Measurements from ENCODE around the gene GPR146. TPM values are rescaled to one million over a fixed set of nuclear protein-coding genes. Genes with fewer than 3 reads are reported as not detected.

Gene GPR146
- total and polyA plus RNA-seq, 2 of the 13 experiments (the other 11 are each of a cell fraction or from before 2014, with no cell fraction given): 2.0 to 15.9 TPM

GRCh38 chr7:1028044-1028770 lies 16.1 kb upstream of the GPR146 start (continued):
- no peak for TF ChIP-seq GMEB1 (CRISPR knock-in tag; IDR thresholded peaks at IDR 0.05; ENCODE audit: borderline replicate concordance)
- no peak for TF ChIP-seq SOX6 (IDR thresholded peaks at IDR 0.05)
- TF ChIP-seq SOX6 (CRISPR knock-in tag; IDR thresholded peaks at IDR 0.05): no peak
- TF ChIP-seq MEIS1 (CRISPR knock-in tag; IDR thresholded peaks at IDR 0.05; ENCODE audit: borderline replicate concordance): peak; percentile 50; the same call in 1 of the 2 replicates
- TF ChIP-seq ZBTB2 (CRISPR knock-in tag; IDR thresholded peaks at IDR 0.05; ENCODE audit: low read depth): peak; percentile 64; the same call in 1 of the 2 replicates
- peak; percentile 11; the same call in 1 of the 2 replicates for TF ChIP-seq FOSL2 (CRISPR knock-in tag; IDR thresholded peaks at IDR 0.05)
- no peak for TF ChIP-seq MAF1 (CRISPR knock-in tag; IDR thresholded peaks at IDR 0.05; ENCODE audit: borderline replicate concordance)
- TF ChIP-seq ELF1 (CRISPR knock-in tag; IDR thresholded peaks at IDR 0.05): no peak
- TF ChIP-seq PBX3 (CRISPR knock-in tag; IDR thresholded peaks at IDR 0.05; ENCODE audit: borderline replicate concordance): no peak
- TF ChIP-seq ZNF570 (CRISPR knock-in tag; IDR thresholded peaks at IDR 0.05; ENCODE audit: borderline replicate concordance): no peak
- TF ChIP-seq SP2 (CRISPR knock-in tag; IDR thresholded peaks at IDR 0.05): no peak
- TF ChIP-seq U2AF2 (IDR thresholded peaks at IDR 0.05; ENCODE audit: low read depth, low read length): no peak
- TF ChIP-seq GTF3A (CRISPR knock-in tag; conservative IDR thresholded peaks at IDR 0.05): no peak
- no peak for TF ChIP-seq TIGD3 (CRISPR knock-in tag; IDR thresholded peaks at IDR 0.05; ENCODE audit: borderline replicate concordance)
- 0 out of 2 replicates have a peak, but pooled peaks have one; percentile 45 for TF ChIP-seq ZNF414 (CRISPR knock-in tag; IDR thresholded peaks at IDR 0.05)
- TF ChIP-seq FOSL1 (CRISPR knock-in tag; IDR thresholded peaks at IDR 0.05; ENCODE audit: borderline replicate concordance): no peak
- TF ChIP-seq NR2F1 (CRISPR knock-in tag; IDR thresholded peaks at IDR 0.05): no peak; a peak in 1 of 4 replicates
- TF ChIP-seq ZNF629 (CRISPR knock-in tag; conservative IDR thresholded peaks at IDR 0.05): no peak
- TF ChIP-seq SMYD3 (CRISPR knock-in tag; IDR thresholded peaks at IDR 0.05): no peak
- TF ChIP-seq ZNF280B (CRISPR knock-in tag; IDR thresholded peaks at IDR 0.05; ENCODE audit: borderline replicate concordance): no peak
- no peak for TF ChIP-seq MBD4 (IDR thresholded peaks at IDR 0.05; ENCODE audit: borderline replicate concordance, low read length)
- TF ChIP-seq POLR2AphosphoS5 (IDR thresholded peaks at IDR 0.05; ENCODE audit: low read depth, low read length): no peak

Measured in HepG2 (cell line).